ENCODE data around the gene MINPP1.

Gene MINPP1

DNA sequence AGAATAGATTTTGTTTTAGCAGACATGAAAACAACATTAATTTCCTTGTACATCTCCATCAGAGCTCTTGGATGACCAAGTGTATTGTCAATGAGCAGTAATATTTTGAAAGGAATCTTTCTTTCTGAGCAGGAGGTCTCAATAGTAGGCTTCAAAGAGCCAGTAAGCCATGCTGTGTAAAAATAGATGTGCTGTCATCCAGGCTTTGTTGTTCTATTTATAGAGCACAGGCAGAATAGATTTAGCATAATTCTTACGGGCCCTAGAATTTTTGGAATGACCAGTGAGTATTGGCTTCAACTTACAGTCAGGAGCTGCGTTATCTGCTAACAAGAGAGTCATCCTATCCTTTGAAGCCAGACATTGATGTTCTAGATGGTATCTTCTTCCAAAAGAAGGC lies 19.0 kb downstream of the MINPP1 start:
- no peak for DNase-seq

DNA sequence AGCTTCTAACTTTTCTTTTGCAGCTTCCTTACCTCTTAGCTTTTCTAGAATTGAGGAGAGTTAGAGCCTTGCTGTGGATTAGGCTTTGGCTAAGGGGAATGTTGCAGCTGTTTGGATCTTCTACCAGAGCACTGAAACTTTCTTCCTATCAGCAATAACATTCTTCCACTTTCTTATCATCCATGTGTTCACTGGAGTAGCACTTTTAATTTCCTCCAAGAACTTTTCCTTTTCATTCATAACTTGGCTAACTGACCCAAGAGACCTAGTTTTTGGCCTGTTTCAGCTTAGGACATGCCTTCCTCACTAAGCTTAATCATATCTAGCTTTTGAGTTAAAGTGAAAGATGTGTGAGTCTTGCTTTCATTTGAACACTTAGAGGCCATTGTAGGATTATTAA lies 19.6 kb downstream of the MINPP1 start:
- no peak for DNase-seq

- no peak for DNase-seq
Observed at GRCh38 chr10:87531908-87532622, 27.4 kb downstream of the MINPP1 start.

DNA sequence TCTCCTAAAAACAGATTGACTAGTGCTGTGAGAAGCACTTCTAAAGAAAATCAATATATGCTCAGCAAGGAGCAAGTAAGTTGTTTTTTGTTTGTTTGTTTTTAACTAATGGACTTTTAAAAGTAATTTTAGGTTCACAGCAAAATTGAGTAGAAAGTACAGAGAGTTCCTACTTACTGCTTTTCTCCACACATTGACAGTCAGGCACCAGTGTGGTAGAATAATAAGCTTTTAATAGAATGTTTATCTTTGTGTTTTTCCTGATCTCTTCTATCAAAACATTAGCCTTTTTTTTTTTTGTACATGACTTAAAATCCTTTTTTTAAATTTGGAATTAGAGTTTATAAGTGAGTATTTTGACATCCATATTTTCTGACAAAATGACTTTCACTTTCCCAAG lies 28.0 kb downstream of the MINPP1 start:
- DNase-seq: no peak

GRCh38 chr10:87534173-87534858 lies 29.6 kb downstream of the MINPP1 start:
- DNase-seq: no peak

DNA sequence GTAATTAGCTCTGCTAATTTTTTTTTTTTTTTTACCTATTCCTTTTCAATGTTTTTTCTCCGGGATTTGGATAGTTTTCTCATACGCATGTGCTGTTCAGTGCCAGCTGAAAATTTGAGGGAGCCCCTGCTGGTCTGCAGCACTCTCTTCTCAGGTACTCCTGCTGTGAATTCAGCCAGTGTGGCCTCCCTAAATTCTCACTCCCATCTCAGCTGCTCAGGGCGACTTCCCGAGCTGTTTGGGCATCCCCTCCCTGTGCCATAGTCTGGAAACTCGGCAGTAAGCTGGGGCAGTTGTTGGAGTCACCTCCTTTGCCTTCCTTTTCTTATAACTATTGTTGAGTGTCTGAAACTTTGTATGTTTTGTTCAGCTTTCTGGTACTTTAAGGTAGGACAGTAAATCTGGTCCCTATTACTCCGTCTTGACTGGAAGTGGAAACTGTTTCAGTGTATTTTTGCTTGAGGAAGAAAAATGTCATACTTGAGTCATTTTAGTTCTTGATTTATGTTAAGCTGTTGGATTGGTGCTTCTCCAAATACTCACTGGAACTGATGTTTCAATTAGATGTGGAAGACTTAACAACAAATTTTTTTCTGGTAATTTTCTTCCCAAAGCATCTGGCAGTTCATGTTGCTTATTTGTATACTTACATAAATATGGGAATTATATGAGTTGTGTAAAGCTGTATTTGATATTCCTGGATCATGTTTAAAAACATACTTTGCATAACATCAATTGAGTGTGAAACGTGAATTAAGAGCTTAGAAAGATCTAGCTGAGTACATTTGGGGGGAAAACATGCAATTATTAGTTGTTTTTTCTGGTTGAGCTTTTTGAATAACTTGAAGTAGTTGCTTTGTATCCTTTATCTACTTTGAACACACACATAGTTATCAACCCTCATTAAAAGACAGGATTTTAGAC lies 33.7 kb downstream of the MINPP1 start:
- no peak for DNase-seq

GRCh38 chr10:87541114-87541513 lies 36.4 kb downstream of the MINPP1 start:
- no peak for DNase-seq

DNA sequence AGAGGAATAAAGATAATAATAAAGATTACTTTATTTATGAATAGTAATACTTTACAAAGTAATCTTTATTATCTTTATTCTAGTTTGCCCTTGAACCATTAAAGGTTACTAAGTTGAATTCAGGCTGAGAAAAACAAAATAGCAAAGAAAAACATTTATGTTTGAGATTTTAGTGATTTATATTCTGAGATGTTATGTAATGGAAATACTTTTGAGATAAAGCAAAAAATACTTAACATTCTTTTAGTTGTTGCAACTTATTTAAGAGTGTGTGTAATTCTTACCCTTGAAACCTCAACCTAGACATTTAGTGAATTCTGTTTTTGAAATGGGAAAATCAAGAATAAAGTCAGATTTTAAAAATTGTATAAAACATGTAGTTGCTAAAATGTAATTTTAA lies 40.0 kb downstream of the MINPP1 start:
- DNase-seq: no peak

DNA sequence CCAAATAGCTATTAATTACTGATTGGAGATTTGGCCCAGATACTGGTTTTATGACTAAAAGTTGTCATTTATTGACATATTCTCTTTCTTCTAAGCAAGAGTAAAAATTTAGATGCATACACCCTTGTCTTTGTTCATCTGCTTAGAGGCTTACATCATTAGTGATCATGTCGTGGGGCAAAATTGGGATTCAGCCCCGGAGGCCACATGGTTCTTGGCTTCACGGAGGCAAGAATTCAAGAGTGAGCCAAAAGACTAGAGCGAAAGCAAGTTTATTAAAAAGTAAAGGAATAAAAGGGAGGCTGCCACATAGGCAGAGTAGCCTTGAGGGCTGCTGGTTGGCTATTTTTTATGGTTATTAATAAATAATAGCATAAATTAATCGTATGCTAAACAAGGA lies 41.1 kb downstream of the MINPP1 start:
- DNase-seq: no peak

DNA sequence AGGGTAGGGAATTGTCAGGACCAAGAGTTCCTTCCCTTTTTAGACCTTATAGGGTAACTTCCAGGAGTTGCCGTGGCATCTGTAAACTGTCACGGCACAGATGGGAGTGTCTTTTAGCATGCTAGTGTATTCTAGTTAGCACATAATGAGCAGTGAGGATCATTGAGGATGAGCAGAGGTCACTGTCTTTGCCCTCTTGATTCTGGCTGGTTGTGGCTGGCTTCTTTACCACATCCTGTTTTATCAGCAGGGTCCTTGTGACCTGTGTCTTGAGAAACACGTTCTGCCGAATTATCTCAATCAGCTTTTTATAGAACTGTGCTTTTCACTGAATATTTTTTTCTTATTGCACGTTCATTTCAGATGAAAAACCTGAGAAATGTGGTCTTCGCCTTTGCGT lies 41.5 kb downstream of the MINPP1 start:
- no peak for DNase-seq

DNA sequence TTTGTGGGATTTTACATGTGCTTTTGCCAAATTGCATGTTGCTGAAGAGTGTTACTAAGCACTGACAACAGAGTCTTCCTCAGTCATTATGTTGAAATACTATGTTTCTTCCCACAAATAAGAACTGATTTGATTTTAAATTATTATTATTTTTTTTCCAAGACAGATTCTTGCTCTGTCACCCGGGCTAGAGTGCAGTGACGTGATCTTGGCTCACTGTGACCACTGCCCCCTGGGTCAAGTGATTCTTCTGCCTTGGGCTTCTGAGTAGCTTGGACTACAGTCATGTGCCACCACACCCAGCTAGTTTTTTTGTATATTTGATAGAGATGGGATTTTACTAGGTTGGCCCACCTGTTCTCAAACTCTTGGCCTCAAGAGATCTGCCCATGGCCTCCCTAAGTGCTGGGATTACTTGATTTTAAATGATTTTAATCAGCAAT lies 42.3 kb downstream of the MINPP1 start:
- no peak for DNase-seq

DNA sequence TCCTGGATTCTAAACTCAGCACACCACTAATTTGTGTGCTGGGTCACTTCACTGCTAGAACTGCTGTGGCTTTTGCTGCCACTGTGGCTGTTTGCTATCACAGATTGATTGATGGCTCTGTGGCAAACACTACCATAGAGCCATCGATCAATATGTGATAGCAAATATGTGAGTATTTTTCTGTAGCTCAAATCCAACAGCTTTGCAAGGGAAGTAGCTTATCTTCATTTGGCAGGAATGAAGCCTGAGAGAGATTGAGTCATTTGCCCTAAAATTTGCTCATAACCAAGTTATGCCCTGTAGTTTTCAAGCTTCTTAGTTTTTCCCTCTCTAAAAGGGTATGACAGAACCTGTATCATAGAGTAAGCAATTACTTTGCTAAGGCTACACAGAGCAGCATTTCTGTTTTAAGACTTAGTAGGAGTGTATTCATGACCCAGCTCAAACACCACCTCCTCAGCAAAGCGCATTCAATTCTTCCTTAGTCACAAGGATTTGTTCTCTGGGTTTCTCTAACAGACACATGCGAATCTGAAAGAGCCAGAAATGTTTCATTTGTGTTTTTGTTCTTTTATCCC lies 43.1 kb downstream of the MINPP1 start:
- DNase-seq: no peak

GRCh38 chr10:87550741-87551140 lies 46.0 kb downstream of the MINPP1 start:
- no peak for DNase-seq

- no peak for DNase-seq
Observed at GRCh38 chr10:87551326-87551725, 46.6 kb downstream of the MINPP1 start.

GRCh38 chr10:87552248-87552929 lies 47.7 kb downstream of the MINPP1 start:
- DNase-seq: no peak

GRCh38 chr10:87557409-87557808 lies 52.7 kb downstream of the MINPP1 start:
- DNase-seq: no peak

DNA sequence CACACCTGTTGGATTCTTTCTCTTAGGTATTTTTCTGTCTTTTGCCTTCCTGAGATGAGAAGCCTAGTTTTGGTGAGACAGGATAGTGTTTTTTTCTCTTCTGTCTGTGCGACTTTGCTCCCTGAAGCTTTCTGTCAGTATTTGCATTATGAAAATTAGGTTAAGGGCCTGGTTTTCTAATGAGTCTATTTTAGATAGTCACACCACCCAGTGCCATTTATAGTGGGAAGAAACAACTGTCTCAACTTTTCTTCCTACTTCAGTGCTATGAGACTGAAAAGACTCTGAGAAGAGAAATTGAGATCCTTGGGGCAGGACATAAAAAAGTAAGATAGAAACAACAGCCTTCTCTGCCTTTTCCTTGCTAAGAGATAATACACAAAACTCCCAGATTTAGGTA lies 53.6 kb downstream of the MINPP1 start:
- no peak for DNase-seq

GRCh38 chr10:87559392-87559791 lies 54.7 kb downstream of the MINPP1 start:
- DNase-seq: no peak

DNA sequence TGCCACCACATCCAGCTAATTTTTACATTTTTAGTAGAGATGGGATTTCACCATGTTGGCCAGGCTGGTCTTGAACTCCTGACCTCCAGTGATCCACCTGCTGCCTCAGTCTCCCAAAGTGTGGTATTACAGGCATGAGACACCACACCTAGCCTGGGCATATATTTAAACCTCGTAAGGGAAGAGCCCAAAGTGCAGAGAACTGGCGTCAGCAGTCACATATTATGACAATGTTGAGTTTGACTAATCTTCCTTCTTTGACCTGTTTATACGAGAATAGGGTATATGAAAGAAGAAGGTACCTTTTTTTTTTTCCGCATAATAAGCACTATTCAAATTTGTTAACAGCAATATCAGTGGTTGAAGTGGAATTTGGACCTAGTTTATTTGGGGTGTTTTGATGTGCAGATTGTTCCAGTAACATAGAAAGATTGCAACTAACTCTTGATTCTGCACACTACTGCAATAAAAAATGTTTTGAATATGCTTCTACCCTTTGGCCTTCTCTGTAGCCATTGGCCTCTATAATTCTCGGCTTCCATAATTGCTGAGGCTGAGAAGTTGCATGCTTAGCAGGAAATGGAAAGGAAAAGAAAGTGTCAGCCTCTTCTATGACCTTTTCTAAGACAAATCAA lies 55.9 kb downstream of the MINPP1 start:
- DNase-seq: no peak

- DNase-seq: no peak
Observed at GRCh38 chr10:87562750-87563149, 58.1 kb downstream of the MINPP1 start.

DNA sequence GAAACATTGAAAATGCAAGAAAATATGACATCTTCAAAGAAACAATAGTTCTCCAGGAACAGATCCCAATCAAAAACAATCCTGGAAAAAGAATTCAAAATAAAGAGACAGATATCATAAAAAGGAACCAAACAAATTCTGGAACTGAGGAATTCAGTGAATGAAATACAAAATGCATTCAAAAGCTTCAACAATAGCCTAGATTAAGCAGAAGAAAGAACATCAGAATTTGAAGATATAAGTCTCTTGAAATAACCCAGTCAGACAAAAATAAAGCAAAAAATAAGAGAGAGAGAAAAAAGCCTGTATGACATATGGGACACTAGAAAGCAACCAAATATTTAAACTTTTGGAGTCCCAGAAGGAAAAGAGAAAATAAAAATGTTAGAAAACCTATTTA lies 60.3 kb downstream of the MINPP1 start:
- no peak for DNase-seq

- no peak for DNase-seq
Observed at GRCh38 chr10:87575851-87576250, 71.2 kb downstream of the MINPP1 start.
